Measurements from ENCODE around the gene KATNAL1. TPM values are rescaled to one million over a fixed set of nuclear protein-coding genes. Genes with fewer than 3 reads are reported as not detected.
A peak's percentile ranks its signal among the peaks of the same experiment; 100 is the strongest.

The KATNAL1 gene
- total RNA-seq, 3 donors from 2014 or later, result 3.4 to 45.5 (median 5.8) TPM

GRCh38 chr13:30337061-30337610 lies 29.8 kb upstream of the KATNAL1 start:
- H3K4me1 ChIP-seq (ENCODE audit: low read depth), result no peaks in the 10 kb centered on the region
- no peak for ATAC-seq
- H3K36me3 ChIP-seq (ENCODE audit: low read depth), result no peaks in the 10 kb centered on the region
- no peak for TF ChIP-seq CTCF (IDR thresholded peaks at IDR 0.05)
- no peak for DNase-seq
- H3K9me3 ChIP-seq, result no peaks in the 10 kb centered on the region
- no peak overlapping the region for H3K4me3 ChIP-seq
- intact Hi-C loops (cut with DNase I, micrococcal nuclease), result no loop called here

GRCh38 chr13:30334663-30335386 lies 27.5 kb upstream of the KATNAL1 start:
- intact Hi-C loops (cut with DNase I, micrococcal nuclease), result no loop called here
- TF ChIP-seq CTCF (IDR thresholded peaks at IDR 0.05), result peak; percentile 32
- ATAC-seq (peak; percentile 61), DNase-seq (peak in 1 of 3 donors; percentile 20)
- H3K4me3 ChIP-seq, result no peak overlapping the region
- no peaks in the 10 kb centered on the region for H3K9me3 ChIP-seq
- H3K36me3 ChIP-seq (ENCODE audit: low read depth), result no peaks in the 10 kb centered on the region
- H3K4me1 ChIP-seq (ENCODE audit: low read depth), result no peaks in the 10 kb centered on the region

GRCh38 chr13:30333616-30334015 lies 26.3 kb upstream of the KATNAL1 start:
- intact Hi-C loops (cut with DNase I, micrococcal nuclease), result no loop called here
- no peak for DNase-seq
- no peak for ATAC-seq
- H3K4me1 ChIP-seq (ENCODE audit: low read depth), result no peaks in the 10 kb centered on the region
- no peaks in the 10 kb centered on the region for H3K9me3 ChIP-seq
- TF ChIP-seq CTCF (IDR thresholded peaks at IDR 0.05), result no peak
- H3K36me3 ChIP-seq (ENCODE audit: low read depth), result no peaks in the 10 kb centered on the region
- no peak overlapping the region for H3K4me3 ChIP-seq

- TF ChIP-seq CTCF (IDR thresholded peaks at IDR 0.05), result no peak
- ATAC-seq, result peak; percentile 88
Measured at GRCh38 chr13:30332456-30333143, 25.2 kb upstream of the KATNAL1 start.

GRCh38 chr13:30331331-30331771 lies 24.0 kb upstream of the KATNAL1 start:
- Histone ChIP-seq H3K4me3 (no peak overlapping the region), H3K4me1 (ENCODE audit: low read depth) (no peaks in the 10 kb centered on the region), H3K9me3 (no peaks in the 10 kb centered on the region), H3K36me3 (ENCODE audit: low read depth) (no peaks in the 10 kb centered on the region)
- no peak for TF ChIP-seq CTCF (IDR thresholded peaks at IDR 0.05)
- peak in 2 of 3 donors; percentile 16 to 55 for DNase-seq
- intact Hi-C loops (cut with DNase I, micrococcal nuclease), result no loop called here
- ATAC-seq, result no peak

More at GRCh38 chr13:30332456-30333143, 25.2 kb upstream of the KATNAL1 start:
- H3K9me3 ChIP-seq, result no peaks in the 10 kb centered on the region
- H3K4me3 ChIP-seq, result no peak overlapping the region
- intact Hi-C loops (cut with DNase I, micrococcal nuclease), result no loop called here
- H3K4me1 ChIP-seq (ENCODE audit: low read depth), result no peaks in the 10 kb centered on the region
- DNase-seq, result peak in 1 of 3 donors; percentile 8
- H3K36me3 ChIP-seq (ENCODE audit: low read depth), result no peaks in the 10 kb centered on the region
